ENCODE data around the gene ATF7IP2.

Gene ATF7IP2

GRCh38 chr16:10518479-10519041 is 132.7 kb downstream of the ATF7IP2 start:
- DNase-seq = no peak

- DNase-seq = no peak
These were observed 133.4 kb downstream of the ATF7IP2 start for GRCh38 chr16:10519297-10519696.

- no peak for DNase-seq
These were observed 134.3 kb downstream of the ATF7IP2 start for GRCh38 chr16:10519929-10520868.

- no peak for DNase-seq
These were observed 135.2 kb downstream of the ATF7IP2 start for GRCh38 chr16:10520869-10521578.

GRCh38 chr16:10521681-10522274 is 135.9 kb downstream of the ATF7IP2 start:
- DNase-seq = peak; percentile 74

- no peak for DNase-seq
These were observed 137.1 kb downstream of the ATF7IP2 start for GRCh38 chr16:10522966-10523365.

GRCh38 chr16:10525214-10525825 is 139.5 kb downstream of the ATF7IP2 start:
- no peak for DNase-seq

GRCh38 chr16:10526962-10527361 is 141.1 kb downstream of the ATF7IP2 start:
- DNase-seq = no peak

GRCh38 chr16:10528635-10529034 is 142.8 kb downstream of the ATF7IP2 start:
- no peak for DNase-seq

- no peak for DNase-seq
These were observed 144.2 kb downstream of the ATF7IP2 start for GRCh38 chr16:10529895-10530669.

GRCh38 chr16:10530685-10531084 is 144.8 kb downstream of the ATF7IP2 start:
- no peak for DNase-seq

GRCh38 chr16:10531582-10531981 is 145.7 kb downstream of the ATF7IP2 start:
- no peak for DNase-seq
